Stimulated activated CD8-positive, alpha-beta memory T cell treated with anti-CD3 and anti-CD28 coated beads, Interleukin-12 subunit alpha, Interleukin-12 subunit beta, amount 100 ng/mL, for 24 hours (primary cell): ENCODE measurements around the gene SLC17A7.
"Not testable (repeated sequence)": the region's sequence is repeated elsewhere in the genome, so short reads cannot be mapped to it uniquely, and the experiment has no call there.

ENCODE experiments used
- DNase-seq: peaks from one replicate; pipeline ENCODE4 v3.0.0-alpha.2; 2020; ENCODE audit errors: extremely low read depth

The SLC17A7 gene

DNA sequence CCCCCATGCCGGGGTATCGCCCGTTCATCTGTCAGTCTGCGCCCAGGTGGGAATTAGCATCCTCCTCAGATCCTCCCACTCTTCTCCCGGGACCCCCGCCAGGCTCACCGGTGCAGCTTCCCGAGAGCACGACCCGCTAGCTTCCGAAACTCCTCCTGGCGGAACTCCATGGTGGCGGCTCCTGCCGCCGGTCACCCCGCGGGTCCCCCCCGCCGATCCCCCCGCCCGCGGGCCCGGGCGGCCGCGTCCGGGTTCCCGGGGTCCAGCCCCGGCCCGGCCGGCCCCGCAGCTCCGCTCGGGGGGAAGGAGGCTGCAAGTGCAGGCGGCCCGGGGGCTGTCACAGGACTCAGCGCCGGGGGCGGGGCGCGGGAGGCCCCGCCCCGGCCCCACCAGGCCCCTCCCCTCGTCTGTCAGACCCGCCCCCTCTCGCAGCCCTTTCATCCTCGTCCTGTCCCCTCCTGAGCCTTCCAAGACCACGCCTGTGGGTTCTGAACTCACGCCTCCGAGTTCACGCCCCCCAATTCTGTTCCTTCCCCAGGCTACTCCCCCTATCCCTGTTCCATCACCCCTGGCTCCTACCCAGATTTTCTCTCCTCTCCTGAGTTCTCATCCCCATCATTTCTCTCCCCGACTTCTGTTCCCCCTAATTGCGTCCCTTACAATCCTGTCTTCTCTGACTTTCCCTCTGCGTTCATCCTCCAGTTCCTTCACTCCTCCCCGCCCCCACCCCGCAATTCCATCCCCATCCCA lies at the start of gene SLC17A7:
Gene SLC17A7, minus strand, starts transcription at position 318 of the 750 bp plus-strand sequence. Its CDS starts 148 bp downstream, at position 170.
- DNase-seq = no peak

- no peak for DNase-seq
Measured at GRCh38 chr19:49490287-49491029, 49.1 kb upstream of the SLC17A7 start.

- no peak for DNase-seq
Measured at GRCh38 chr19:49489601-49490167, 48.4 kb upstream of the SLC17A7 start.

DNA sequence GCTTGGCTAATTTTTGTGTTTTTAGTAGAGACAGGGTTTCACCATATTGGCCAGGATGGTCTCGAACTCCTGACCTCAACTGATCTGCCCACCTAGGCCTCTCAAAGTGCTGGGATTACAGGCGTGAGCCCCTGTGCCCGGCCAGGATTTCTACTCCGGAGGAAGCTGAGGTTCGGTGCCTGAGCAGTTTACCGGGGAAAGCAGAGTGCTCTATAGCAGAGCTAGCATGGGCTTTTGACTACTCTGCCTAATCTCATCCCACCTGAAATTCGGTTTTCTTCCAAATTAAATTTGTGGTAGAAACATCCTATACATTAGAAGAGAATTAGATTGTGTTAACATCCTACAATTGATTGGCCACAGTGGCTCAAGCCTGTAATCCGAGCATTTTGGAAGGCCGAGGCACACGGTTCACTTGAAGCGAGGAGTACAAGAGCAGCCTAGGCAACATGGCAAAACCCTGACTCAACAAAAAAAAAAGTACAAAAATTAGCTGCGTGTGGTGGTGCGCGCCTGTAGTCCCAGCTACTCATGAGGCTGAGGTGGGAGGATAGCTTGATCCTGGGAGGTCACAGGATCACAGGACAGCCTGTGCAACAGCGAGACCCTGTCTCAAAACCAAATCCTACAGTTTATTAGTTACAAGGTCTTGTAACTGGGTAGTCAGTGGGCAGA lies 47.7 kb upstream of the SLC17A7 start:
- DNase-seq = no peak

DNA sequence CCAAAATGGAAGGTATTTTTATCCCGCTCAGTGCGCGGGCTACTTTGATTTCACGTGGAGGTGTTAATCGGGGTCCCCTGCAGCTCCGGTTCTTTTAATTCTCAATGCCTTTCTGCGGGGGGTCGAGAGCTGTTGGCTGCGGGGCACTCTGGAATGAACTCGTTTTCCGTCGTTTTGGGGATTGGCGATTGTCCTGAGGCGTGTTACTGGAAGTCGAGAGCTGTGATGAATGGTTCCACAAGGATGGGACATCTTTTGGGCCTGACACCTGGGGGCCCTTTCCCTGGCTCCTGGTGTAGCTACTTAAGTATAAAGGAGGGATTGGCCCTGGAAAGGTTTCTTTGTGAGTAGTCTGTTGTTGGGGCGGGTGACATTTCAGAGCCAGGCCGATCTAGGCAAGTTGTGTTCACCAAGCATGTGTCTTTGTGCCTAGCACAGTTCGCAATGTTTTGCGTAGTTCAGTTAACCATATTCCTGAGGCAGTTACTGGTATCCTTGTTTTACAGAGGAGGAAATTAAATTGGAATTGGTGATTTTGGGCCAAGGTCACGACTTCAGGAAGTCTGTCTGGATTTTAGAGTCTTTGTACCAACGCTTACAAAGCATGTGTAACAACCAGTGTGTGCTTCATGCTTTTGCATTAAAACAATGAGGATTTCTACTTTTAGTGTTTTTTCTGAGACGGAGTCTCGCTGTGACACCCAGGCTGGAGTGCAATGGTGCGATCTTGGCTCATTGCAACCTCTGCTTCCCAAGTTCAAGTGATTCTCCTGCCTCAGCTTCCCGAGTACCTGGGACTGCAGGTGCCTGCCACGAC lies 46.9 kb upstream of the SLC17A7 start:
- DNase-seq = no peak

GRCh38 chr19:49487277-49488045 lies 46.1 kb upstream of the SLC17A7 start, which contains the start of gene RPL13A:
RPL13A (plus strand) TSS chr19:49487608; CDS start chr19:49487630, 22 bp downstream.
- peak; percentile 99 for DNase-seq

- no peak for DNase-seq
Measured at GRCh38 chr19:49486710-49487276, 45.5 kb upstream of the SLC17A7 start.

GRCh38 chr19:49486232-49486631 lies 44.9 kb upstream of the SLC17A7 start:
- DNase-seq = no peak

GRCh38 chr19:49481020-49481683 lies 39.8 kb upstream of the SLC17A7 start:
- DNase-seq = no peak

GRCh38 chr19:49479975-49480628 lies 38.8 kb upstream of the SLC17A7 start:
- DNase-seq = no peak

DNA sequence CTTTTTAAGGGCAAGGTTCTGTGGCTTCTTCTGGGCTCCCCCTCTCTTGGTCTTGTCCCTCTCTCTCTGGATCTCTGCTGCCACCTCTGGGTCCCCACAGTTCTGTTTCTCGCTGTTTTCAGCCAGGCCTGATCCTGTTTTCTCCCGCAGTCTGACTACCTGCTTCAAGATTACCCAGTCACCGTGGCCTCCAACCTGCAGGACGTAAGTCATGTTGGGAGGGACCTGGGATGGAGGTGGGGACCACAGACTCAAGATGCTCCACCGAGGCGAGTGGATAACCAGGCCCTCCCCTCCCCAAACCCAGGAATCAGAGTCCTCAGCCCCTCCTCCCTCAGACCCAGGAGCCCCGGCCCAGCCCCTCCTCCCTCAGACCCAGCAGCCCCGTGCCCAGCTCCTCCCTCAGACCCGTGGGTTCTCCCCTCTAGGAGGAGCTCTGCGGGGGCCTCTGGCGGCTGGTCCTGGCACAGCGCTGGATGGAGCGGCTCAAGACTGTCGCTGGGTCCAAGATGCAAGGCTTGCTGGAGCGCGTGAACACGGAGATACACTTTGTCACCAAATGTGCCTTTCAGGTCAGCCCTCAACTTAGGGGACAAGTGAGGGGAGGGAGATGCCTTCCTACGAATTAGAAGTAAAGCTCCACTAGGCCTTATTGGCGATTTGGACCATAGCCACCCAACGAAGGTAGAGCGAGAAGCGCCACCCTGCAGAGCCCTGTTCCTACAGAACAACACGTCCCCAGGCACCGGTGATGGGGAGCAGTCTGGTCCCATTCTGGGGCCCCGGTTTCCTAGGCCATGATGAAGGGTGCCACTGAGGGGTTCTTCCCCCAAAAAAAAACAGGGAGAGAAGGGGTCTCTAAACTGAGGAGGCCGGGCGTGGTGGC lies 34.9 kb upstream of the SLC17A7 start:
- no peak for DNase-seq

- no peak for DNase-seq
Measured at GRCh38 chr19:49475191-49475917, 34.0 kb upstream of the SLC17A7 start.

DNA sequence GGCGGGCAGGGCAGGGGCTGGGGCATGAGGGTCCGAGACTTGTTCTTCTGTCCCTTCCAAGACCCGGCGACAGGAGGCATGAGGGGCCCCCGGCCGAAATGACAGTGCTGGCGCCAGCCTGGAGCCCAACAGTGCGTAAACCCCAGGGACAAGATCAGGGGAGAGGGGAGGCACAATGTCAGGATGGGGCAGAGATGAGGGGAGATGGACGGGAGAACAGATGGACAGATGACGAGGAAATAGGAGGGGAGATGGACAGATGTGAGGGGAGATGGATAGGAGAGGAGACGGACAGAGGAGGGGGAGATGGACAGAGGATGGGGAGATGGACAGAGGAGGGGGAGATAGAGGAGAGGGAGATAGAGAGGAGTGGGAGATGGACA lies 33.2 kb upstream of the SLC17A7 start:
- no peak for DNase-seq

- peak; percentile 69 for DNase-seq
Measured at GRCh38 chr19:49473868-49474541, 32.7 kb upstream of the SLC17A7 start, which contains the start of gene FLT3LG. FLT3LG (plus strand) TSS chr19:49474215; CDS start chr19:49474640, 425 bp downstream.

DNA sequence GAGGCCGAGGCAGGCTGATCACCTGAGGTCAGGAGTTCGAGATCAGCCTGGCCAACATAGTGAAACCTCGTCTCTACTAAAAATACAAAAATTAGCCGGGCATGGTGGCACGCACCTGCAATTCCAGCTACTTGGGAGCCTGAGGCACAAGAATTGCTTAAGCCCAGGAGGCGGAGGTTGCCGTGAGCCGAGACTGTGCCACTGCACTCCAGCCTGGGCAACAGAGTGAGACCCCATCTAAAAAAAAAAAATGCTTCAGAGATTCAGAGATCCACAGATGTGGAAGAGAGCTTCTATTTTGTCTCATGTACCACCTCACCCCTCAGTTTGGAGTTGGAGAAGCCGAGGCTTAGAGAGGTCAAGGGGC lies 32.2 kb upstream of the SLC17A7 start:
- not testable (repeated sequence) for DNase-seq

DNA sequence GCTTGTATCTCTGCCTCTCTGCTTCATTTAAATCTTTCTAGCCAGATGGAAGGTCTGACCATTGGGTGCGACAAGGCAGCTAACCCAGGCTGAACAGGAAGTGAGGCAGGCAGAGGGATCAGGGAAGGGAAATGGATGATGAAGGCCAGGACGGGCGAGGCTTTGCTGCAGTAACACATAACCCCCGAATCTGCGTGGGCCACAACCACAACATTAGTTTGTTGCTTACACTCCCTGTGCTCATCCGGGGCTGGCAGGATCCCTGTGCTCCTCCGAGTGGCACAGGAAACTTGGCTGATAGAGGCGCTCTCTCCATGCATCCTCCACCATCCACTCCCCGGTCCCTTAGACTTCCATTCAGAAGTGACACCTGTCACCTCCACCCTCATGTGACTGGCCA lies 31.6 kb upstream of the SLC17A7 start:
- no peak for DNase-seq

DNA sequence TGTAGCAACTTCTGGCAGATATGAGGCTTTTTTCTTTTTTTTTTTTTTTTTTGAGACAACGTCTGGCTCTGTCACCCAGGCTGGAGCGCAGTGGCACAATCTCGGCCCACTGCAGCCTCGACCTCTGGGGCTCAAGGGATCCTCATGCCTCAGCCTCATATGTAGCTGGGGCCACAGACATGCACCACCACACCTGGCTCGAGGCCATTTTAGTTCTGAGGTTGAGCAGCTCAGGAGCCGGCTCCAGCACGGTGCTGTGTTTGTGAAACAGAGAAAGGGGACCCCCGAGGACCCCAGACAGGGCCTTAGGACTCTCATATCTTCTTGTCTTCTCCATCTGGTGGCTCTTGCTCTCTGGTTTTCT lies 29.3 kb upstream of the SLC17A7 start:
- no peak for DNase-seq
